ENCODE data around the gene FOXO3. TPM values are rescaled to one million over a fixed set of nuclear protein-coding genes. Genes with fewer than 3 reads are reported as not detected.

Gene FOXO3
- polyA plus RNA-seq, 1 of the 3 experiments (the other 2 are of a cell fraction) = 8.1 TPM

- TF ChIP-seq RAD21 (IDR thresholded peaks at IDR 0.05; ENCODE audit: low read length) = no peak
- TF ChIP-seq CTCF (IDR thresholded peaks at IDR 0.05) = no peak
Observed at GRCh38 chr6:108592371-108593337, 31.9 kb downstream of the FOXO3 start (continued).

GRCh38 chr6:108594151-108594550 lies 33.4 kb downstream of the FOXO3 start:
- no peak for TF ChIP-seq SIN3A (IDR thresholded peaks at IDR 0.05; ENCODE audit: borderline replicate concordance, low read depth, low read length)
- TF ChIP-seq MXI1 (IDR thresholded peaks at IDR 0.05; ENCODE audit: low read depth, low read length) = no peak
- TF ChIP-seq SMC3 (IDR thresholded peaks at IDR 0.05; ENCODE audit: low read depth, low read length) = no peak
- no peak for TF ChIP-seq RCOR1 (IDR thresholded peaks at IDR 0.05; ENCODE audit: low read length)
- no peak for TF ChIP-seq FOXM1 (IDR thresholded peaks at IDR 0.05; ENCODE audit: low read depth)
- no peak for TF ChIP-seq FOXJ3 (CRISPR knock-in tag; IDR thresholded peaks at IDR 0.05)
- TF ChIP-seq RAD21 (IDR thresholded peaks at IDR 0.05; ENCODE audit: low read length) = no peak
- no peak for TF ChIP-seq IRF3 (IDR thresholded peaks at IDR 0.05; ENCODE audit: low read depth, low read length)
- Histone ChIP-seq H3K4me1 (ENCODE audit: control insufficient read depth in 1 of 2, insufficient read depth in 2 of 2, low read depth in 1 of 2, low read length in 1 of 2) (peaks cover 28 to 47% of the 10 kb centered on the region in 2 experiments), H3K4me3 (ENCODE audit: low read depth in 2 of 2, low read length in 1 of 2) (no peak overlapping the region), H3K27me3 (ENCODE audit: insufficient read depth) (no peaks in the 10 kb centered on the region), H3F3A (replicated peaks; ENCODE audit: insufficient read depth) (peaks cover 7% of the 10 kb centered on the region), H3K9me3 (no peaks in the 10 kb centered on the region), H2AFZ (ENCODE audit: low read depth) (no peak overlapping the region), H3K9me2 (no peaks in the 10 kb centered on the region), H3K9ac (no peak overlapping the region), H3K36me3 (replicated peaks in 1 of 2; ENCODE audit: control insufficient read depth in 1 of 2, insufficient read depth in 2 of 2, low read length in 1 of 2) (peaks cover 0 to 2% of the 10 kb centered on the region in 2 experiments), H3K79me2 (ENCODE audit: insufficient read depth) (peaks cover 100% of the 10 kb centered on the region), H3K4me2 (no peak overlapping the region), H3K27ac (ENCODE audit: low read depth in 2 of 2, low read length in 1 of 2) (no peak overlapping the region), H4K20me1 (ENCODE audit: insufficient read depth) (peaks cover 36% of the 10 kb centered on the region)
- CTCF ChIA-PET = interaction anchor here (1.0 kb wide), 1 partner anchor 55 kb away, joined by 3 read pairs; no protein-coding TSS in a partner anchor
- POLR2A ChIA-PET = no interaction called here
- WGBS (ENCODE audit: low lambda C conversion rate) = 95% methylated on average over 1 of the region's 1 CpG
- DNase-seq = no peak

GRCh38 chr6:108594640-108595039 lies 33.9 kb downstream of the FOXO3 start:
- Histone ChIP-seq H3K9ac (no peak overlapping the region), H3K27ac (ENCODE audit: low read depth in 2 of 2, low read length in 1 of 2) (no peak overlapping the region), H4K20me1 (ENCODE audit: insufficient read depth) (peaks cover 36% of the 10 kb centered on the region), H3K4me3 (ENCODE audit: low read depth in 2 of 2, low read length in 1 of 2) (no peak overlapping the region), H3K9me2 (no peaks in the 10 kb centered on the region), H3F3A (replicated peaks; ENCODE audit: insufficient read depth) (peaks cover 4% of the 10 kb centered on the region), H3K9me3 (no peaks in the 10 kb centered on the region), H3K36me3 (replicated peaks in 1 of 2; ENCODE audit: control insufficient read depth in 1 of 2, insufficient read depth in 2 of 2, low read length in 1 of 2) (peaks cover 0 to 2% of the 10 kb centered on the region in 2 experiments), H2AFZ (ENCODE audit: low read depth) (no peak overlapping the region), H3K4me1 (ENCODE audit: control insufficient read depth in 1 of 2, insufficient read depth in 2 of 2, low read depth in 1 of 2, low read length in 1 of 2) (peaks cover 23 to 42% of the 10 kb centered on the region in 2 experiments), H3K4me2 (no peak overlapping the region), H3K79me2 (ENCODE audit: insufficient read depth) (peaks cover 100% of the 10 kb centered on the region), H3K27me3 (ENCODE audit: insufficient read depth) (no peaks in the 10 kb centered on the region)
- CTCF ChIA-PET = interaction anchor here (1.0 to 1.7 kb wide), 2 partner anchors 12 to 54 kb away, joined by 3 to 4 read pairs; no protein-coding TSS in a partner anchor
- no peak for DNase-seq
- POLR2A ChIA-PET = no interaction called here
- 92% methylated on average over 3 of the region's 4 CpGs for WGBS (ENCODE audit: low lambda C conversion rate)
- TF ChIP-seq FOXJ3 (CRISPR knock-in tag; IDR thresholded peaks at IDR 0.05) (no peak), TAF1 (IDR thresholded peaks at IDR 0.05; ENCODE audit: borderline replicate concordance, low read depth, low read length) (no peak), REST (IDR thresholded peaks at IDR 0.05; ENCODE audit: low read depth, low read length) (no peak), NRF1 (IDR thresholded peaks at IDR 0.05; ENCODE audit: low read depth, low read length) (no peak), CHD2 (IDR thresholded peaks at IDR 0.05; ENCODE audit: low read length, partially characterized antibody) (no peak), SMC3 (IDR thresholded peaks at IDR 0.05; ENCODE audit: low read depth, low read length) (no peak), MAX (IDR thresholded peaks at IDR 0.05; ENCODE audit: low read depth) (no peak), IRF3 (IDR thresholded peaks at IDR 0.05; ENCODE audit: low read depth, low read length) (no peak), RFX5 (IDR thresholded peaks at IDR 0.05; ENCODE audit: low read length) (no peak)

Data from SK-N-SH (cell line).